HG03520 (cell line): Measurements from ENCODE around the gene REPS1.

Experiments
- ATAC-seq: cut with Tn5 transposase; IDR thresholded peaks from one replicate; pipeline ENCODE4 v1.9.1; 2021; ENCODE audit warnings: mild to moderate bottlenecking, moderate library complexity; ENCODE audit not compliant: unreplicated experiment

The REPS1 gene

GRCh38 chr6:138865480-138866109 is 122.5 kb downstream of the REPS1 start:
- no peak for ATAC-seq

GRCh38 chr6:138864343-138864890 is 123.6 kb downstream of the REPS1 start:
- ATAC-seq = no peak

GRCh38 chr6:138863321-138863720 is 124.7 kb downstream of the REPS1 start:
- no peak for ATAC-seq

- ATAC-seq = no peak
These were observed 125.6 kb downstream of the REPS1 start for GRCh38 chr6:138862456-138862855.

- ATAC-seq = no peak
These were observed 130.3 kb downstream of the REPS1 start for GRCh38 chr6:138857775-138858174.

- ATAC-seq = no peak
These were observed 131.4 kb downstream of the REPS1 start for GRCh38 chr6:138856654-138857053.
